HEK293 (cell line): ENCODE data around the gene MSI2.
A peak's percentile ranks its signal among the peaks of the same experiment; 100 is the strongest.

Source experiments
- KLF16 ChIP-seq: fragments of 450-650 bp; formaldehyde crosslinking; IDR thresholded peaks from 2 replicates; pipeline ENCODE4 v1.5.1; 2017; ENCODE audit warnings: missing biosample characterization, missing genetic modification characterization
- OVOL3 ChIP-seq: fragments of 450-650 bp; formaldehyde crosslinking; IDR thresholded peaks from 2 replicates; pipeline ENCODE4 v1.5.1; 2016; ENCODE audit warnings: missing biosample characterization, missing genetic modification characterization
- RBAK ChIP-seq: fragments of 450-650 bp; formaldehyde crosslinking; IDR thresholded peaks from 2 replicates; pipeline ENCODE4 v1.5.1; 2016; ENCODE audit warnings: missing biosample characterization, missing genetic modification characterization
- SP7 ChIP-seq: fragments of 450-650 bp; formaldehyde crosslinking; IDR thresholded peaks from 2 replicates; pipeline ENCODE4 v1.5.1; 2016; ENCODE audit warnings: missing biosample characterization, missing genetic modification characterization
- TCF7L2 ChIP-seq: IDR thresholded peaks from 2 replicates; pipeline ENCODE4 v1.6.1; 2011; ENCODE audit warnings: low read depth, mild to moderate bottlenecking, inconsistent platforms, low read length, moderate library complexity, borderline replicate concordance
- WT1 ChIP-seq: fragments of 450-650 bp; formaldehyde crosslinking; IDR thresholded peaks from 2 replicates; pipeline ENCODE4 v1.5.1; 2016; ENCODE audit warnings: missing biosample characterization, missing genetic modification characterization
- YY1 ChIP-seq: fragments of 450-650 bp; formaldehyde crosslinking; IDR thresholded peaks from 2 replicates; pipeline ENCODE4 v1.5.1; 2018; ENCODE audit warnings: missing biosample characterization, missing genetic modification characterization
- ZBTB21 ChIP-seq: fragments of 450-650 bp; formaldehyde crosslinking; IDR thresholded peaks from 2 replicates; pipeline ENCODE4 v1.5.1; 2017; ENCODE audit warnings: missing biosample characterization, missing genetic modification characterization
- ZBTB48 ChIP-seq: fragments of 450-650 bp; formaldehyde crosslinking; IDR thresholded peaks from 2 replicates; pipeline ENCODE4 v1.5.1; 2016; ENCODE audit warnings: missing biosample characterization, missing genetic modification characterization
- ZFP41 ChIP-seq: fragments of 450-650 bp; formaldehyde crosslinking; IDR thresholded peaks from 2 replicates; pipeline ENCODE4 v1.5.1; 2016; ENCODE audit warnings: missing biosample characterization, missing genetic modification characterization, borderline replicate concordance
- ZNF16 ChIP-seq: fragments of 450-650 bp; formaldehyde crosslinking; IDR thresholded peaks from 2 replicates; pipeline ENCODE4 v1.5.1; 2016; ENCODE audit warnings: low read depth, missing biosample characterization, missing genetic modification characterization
- ZNF48 ChIP-seq: fragments of 450-650 bp; formaldehyde crosslinking; IDR thresholded peaks from 2 replicates; pipeline ENCODE4 v1.5.1; 2016; ENCODE audit warnings: missing biosample characterization, missing genetic modification characterization
- ZNF501 ChIP-seq: fragments of 450-650 bp; formaldehyde crosslinking; IDR thresholded peaks from 2 replicates; pipeline ENCODE4 v1.5.1; 2016; ENCODE audit warnings: missing biosample characterization, missing genetic modification characterization
- ZNF549 ChIP-seq: fragments of 450-650 bp; IDR thresholded peaks from 2 replicates; pipeline ENCODE4 v1.5.1; 2018; ENCODE audit warnings: missing biosample characterization, missing genetic modification characterization, mild to moderate bottlenecking, inconsistent platforms, moderate library complexity
- ZNF621 ChIP-seq: fragments of 450-650 bp; formaldehyde crosslinking; IDR thresholded peaks from 2 replicates; pipeline ENCODE4 v1.5.1; 2017; ENCODE audit warnings: missing biosample characterization, missing genetic modification characterization
- ZNF626 ChIP-seq: fragments of 450-650 bp; sonication (Bioruptor Pico); formaldehyde crosslinking; IDR thresholded peaks from 2 replicates; pipeline ENCODE4 v1.5.1; 2018; ENCODE audit warnings: missing biosample characterization, missing genetic modification characterization, inconsistent platforms
- ZNF629 ChIP-seq: fragments of 450-650 bp; formaldehyde crosslinking; IDR thresholded peaks from 2 replicates; pipeline ENCODE4 v1.5.1; 2017; ENCODE audit warnings: missing biosample characterization, missing genetic modification characterization
- ZSCAN16 ChIP-seq: fragments of 450-650 bp; formaldehyde crosslinking; IDR thresholded peaks from 2 replicates; pipeline ENCODE4 v1.5.1; 2016; ENCODE audit warnings: missing biosample characterization, missing genetic modification characterization
- TF ChIP-seq, protein P1 (sequence below): fragments of 450-650 bp; formaldehyde crosslinking; IDR thresholded peaks from 2 replicates; pipeline ENCODE4 v1.5.1; 2017; ENCODE audit warnings: missing biosample characterization, missing genetic modification characterization
- TF ChIP-seq, protein P2 (sequence below): fragments of 450-650 bp; formaldehyde crosslinking; IDR thresholded peaks from 2 replicates; pipeline ENCODE4 v1.5.1; 2016; ENCODE audit warnings: missing biosample characterization, missing genetic modification characterization
- TF ChIP-seq, protein P3 (sequence below): fragments of 450-650 bp; formaldehyde crosslinking; IDR thresholded peaks from 2 replicates; pipeline ENCODE4 v1.5.1; 2017; ENCODE audit warnings: missing biosample characterization, missing genetic modification characterization
- TF ChIP-seq, protein P4 (sequence below): fragments of 450-650 bp; formaldehyde crosslinking; IDR thresholded peaks from 2 replicates; pipeline ENCODE4 v1.5.1; 2016; ENCODE audit warnings: missing biosample characterization, missing genetic modification characterization
- TF ChIP-seq, protein P5 (sequence below): fragments of 450-650 bp; formaldehyde crosslinking; IDR thresholded peaks from 2 replicates; pipeline ENCODE4 v1.5.1; 2016; ENCODE audit warnings: missing biosample characterization, missing genetic modification characterization, low read depth
- TF ChIP-seq, protein P6 (sequence below): fragments of 450-650 bp; formaldehyde crosslinking; conservative IDR thresholded peaks from 2 replicates; pipeline ENCODE4 v1.5.1; 2016; ENCODE audit warnings: low read depth, missing biosample characterization, missing genetic modification characterization
- TF ChIP-seq, protein P7 (sequence below): fragments of 450-650 bp; formaldehyde crosslinking; IDR thresholded peaks from 2 replicates; pipeline ENCODE4 v1.5.1; 2016; ENCODE audit warnings: missing biosample characterization, missing genetic modification characterization
- TF ChIP-seq, protein P8 (sequence below): fragments of 450-650 bp; formaldehyde crosslinking; IDR thresholded peaks from 2 replicates; pipeline ENCODE4 v1.5.1; 2016; ENCODE audit warnings: missing biosample characterization, missing genetic modification characterization

Gene MSI2

DNA sequence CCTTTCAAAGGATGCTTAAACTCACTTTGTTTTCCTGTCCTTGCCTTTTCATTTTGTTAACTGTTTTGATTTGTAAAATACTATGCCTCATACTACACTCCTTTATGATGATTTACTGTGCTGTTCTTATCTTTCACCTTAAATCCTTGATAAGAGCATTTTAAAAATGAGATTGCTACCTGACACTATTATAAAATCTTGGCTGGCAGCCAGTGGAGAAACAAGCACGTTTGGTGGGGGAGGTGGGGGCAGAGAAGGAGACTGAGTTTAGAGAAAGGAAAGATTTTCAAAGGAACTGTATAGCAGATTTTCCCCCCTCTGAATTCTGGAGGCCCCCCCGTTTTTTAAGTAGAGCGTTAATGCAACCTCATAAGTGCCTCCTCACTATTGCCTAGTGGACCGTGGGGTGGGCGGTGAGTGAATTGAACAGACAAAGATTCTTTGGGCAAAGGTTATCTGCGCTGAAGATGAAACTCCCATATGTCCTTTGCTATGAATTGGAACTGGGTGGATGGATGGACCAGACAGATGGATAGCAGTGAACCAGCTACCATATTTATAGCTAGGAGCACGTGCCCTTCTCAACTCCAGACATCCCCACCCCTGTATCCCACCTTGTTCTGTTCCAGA lies 288.6 kb downstream of the MSI2 start (continued):
- TF ChIP-seq, protein P1, sequence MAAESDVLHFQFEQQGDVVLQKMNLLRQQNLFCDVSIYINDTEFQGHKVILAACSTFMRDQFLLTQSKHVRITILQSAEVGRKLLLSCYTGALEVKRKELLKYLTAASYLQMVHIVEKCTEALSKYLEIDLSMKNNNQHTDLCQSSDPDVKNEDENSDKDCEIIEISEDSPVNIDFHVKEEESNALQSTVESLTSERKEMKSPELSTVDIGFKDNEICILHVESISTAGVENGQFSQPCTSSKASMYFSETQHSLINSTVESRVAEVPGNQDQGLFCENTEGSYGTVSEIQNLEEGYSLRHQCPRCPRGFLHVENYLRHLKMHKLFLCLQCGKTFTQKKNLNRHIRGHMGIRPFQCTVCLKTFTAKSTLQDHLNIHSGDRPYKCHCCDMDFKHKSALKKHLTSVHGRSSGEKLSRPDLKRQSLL (tag by site-specific recombination): no peak
- TF ChIP-seq ZNF621 (no peak), ZNF48 (no peak), ZBTB48 (tag by site-specific recombination) (no peak), WT1 (peak; percentile 91), ZFP41 (tag by site-specific recombination) (no peak), ZSCAN16 (tag by site-specific recombination) (no peak), SP7 (tag by site-specific recombination) (peak; percentile 83), ZNF501 (tag by site-specific recombination) (no peak), ZNF629 (tag by site-specific recombination) (peak; percentile 78), OVOL3 (tag by site-specific recombination) (peak; percentile 78), ZNF549 (no peak), RBAK (tag by site-specific recombination) (no peak), ZNF16 (tag by site-specific recombination) (no peak), YY1 (tag by site-specific recombination) (no peak), ZNF626 (tag by site-specific recombination) (no peak), KLF16 (peak; percentile 65), TCF7L2 (peak; percentile 37; the same call in 1 of the 2 replicates), ZBTB21 (no peak)
- TF ChIP-seq, protein P2, sequence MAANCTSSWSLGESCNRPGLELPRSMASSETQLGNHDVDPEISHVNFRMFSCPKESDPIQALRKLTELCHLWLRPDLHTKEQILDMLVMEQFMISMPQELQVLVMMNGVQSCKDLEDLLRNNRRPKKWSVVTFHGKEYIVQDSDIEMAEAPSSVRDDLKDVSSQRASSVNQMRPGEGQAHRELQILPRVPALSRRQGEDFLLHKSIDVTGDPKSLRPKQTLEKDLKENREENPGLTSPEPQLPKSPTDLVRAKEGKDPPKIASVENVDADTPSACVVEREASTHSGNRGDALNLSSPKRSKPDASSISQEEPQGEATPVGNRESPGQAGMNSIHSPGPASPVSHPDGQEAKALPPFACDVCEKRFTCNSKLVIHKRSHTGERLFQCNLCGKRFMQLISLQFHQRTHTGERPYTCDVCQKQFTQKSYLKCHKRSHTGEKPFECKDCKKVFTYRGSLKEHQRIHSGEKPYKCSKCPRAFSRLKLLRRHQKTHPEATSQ: no peak
- TF ChIP-seq, protein P3, sequence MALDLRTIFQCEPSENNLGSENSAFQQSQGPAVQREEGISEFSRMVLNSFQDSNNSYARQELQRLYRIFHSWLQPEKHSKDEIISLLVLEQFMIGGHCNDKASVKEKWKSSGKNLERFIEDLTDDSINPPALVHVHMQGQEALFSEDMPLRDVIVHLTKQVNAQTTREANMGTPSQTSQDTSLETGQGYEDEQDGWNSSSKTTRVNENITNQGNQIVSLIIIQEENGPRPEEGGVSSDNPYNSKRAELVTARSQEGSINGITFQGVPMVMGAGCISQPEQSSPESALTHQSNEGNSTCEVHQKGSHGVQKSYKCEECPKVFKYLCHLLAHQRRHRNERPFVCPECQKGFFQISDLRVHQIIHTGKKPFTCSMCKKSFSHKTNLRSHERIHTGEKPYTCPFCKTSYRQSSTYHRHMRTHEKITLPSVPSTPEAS (tag by site-specific recombination): no peak
- TF ChIP-seq, protein P4, sequence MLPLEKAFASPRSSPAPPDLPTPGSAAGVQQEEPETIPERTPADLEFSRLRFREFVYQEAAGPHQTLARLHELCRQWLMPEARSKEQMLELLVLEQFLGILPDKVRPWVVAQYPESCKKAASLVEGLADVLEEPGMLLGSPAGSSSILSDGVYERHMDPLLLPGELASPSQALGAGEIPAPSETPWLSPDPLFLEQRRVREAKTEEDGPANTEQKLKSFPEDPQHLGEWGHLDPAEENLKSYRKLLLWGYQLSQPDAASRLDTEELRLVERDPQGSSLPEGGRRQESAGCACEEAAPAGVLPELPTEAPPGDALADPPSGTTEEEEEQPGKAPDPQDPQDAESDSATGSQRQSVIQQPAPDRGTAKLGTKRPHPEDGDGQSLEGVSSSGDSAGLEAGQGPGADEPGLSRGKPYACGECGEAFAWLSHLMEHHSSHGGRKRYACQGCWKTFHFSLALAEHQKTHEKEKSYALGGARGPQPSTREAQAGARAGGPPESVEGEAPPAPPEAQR: no peak
- TF ChIP-seq, protein P5, sequence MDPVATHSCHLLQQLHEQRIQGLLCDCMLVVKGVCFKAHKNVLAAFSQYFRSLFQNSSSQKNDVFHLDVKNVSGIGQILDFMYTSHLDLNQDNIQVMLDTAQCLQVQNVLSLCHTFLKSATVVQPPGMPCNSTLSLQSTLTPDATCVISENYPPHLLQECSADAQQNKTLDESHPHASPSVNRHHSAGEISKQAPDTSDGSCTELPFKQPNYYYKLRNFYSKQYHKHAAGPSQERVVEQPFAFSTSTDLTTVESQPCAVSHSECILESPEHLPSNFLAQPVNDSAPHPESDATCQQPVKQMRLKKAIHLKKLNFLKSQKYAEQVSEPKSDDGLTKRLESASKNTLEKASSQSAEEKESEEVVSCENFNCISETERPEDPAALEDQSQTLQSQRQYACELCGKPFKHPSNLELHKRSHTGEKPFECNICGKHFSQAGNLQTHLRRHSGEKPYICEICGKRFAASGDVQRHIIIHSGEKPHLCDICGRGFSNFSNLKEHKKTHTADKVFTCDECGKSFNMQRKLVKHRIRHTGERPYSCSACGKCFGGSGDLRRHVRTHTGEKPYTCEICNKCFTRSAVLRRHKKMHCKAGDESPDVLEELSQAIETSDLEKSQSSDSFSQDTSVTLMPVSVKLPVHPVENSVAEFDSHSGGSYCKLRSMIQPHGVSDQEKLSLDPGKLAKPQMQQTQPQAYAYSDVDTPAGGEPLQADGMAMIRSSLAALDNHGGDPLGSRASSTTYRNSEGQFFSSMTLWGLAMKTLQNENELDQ (tag by site-specific recombination): no peak
- TF ChIP-seq, protein P6, sequence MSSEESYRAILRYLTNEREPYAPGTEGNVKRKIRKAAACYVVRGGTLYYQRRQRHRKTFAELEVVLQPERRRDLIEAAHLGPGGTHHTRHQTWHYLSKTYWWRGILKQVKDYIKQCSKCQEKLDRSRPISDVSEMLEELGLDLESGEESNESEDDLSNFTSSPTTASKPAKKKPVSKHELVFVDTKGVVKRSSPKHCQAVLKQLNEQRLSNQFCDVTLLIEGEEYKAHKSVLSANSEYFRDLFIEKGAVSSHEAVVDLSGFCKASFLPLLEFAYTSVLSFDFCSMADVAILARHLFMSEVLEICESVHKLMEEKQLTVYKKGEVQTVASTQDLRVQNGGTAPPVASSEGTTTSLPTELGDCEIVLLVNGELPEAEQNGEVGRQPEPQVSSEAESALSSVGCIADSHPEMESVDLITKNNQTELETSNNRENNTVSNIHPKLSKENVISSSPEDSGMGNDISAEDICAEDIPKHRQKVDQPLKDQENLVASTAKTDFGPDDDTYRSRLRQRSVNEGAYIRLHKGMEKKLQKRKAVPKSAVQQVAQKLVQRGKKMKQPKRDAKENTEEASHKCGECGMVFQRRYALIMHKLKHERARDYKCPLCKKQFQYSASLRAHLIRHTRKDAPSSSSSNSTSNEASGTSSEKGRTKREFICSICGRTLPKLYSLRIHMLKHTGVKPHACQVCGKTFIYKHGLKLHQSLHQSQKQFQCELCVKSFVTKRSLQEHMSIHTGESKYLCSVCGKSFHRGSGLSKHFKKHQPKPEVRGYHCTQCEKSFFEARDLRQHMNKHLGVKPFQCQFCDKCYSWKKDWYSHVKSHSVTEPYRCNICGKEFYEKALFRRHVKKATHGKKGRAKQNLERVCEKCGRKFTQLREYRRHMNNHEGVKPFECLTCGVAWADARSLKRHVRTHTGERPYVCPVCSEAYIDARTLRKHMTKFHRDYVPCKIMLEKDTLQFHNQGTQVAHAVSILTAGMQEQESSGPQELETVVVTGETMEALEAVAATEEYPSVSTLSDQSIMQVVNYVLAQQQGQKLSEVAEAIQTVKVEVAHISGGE (tag by site-specific recombination): no peak
- TF ChIP-seq, protein P7, sequence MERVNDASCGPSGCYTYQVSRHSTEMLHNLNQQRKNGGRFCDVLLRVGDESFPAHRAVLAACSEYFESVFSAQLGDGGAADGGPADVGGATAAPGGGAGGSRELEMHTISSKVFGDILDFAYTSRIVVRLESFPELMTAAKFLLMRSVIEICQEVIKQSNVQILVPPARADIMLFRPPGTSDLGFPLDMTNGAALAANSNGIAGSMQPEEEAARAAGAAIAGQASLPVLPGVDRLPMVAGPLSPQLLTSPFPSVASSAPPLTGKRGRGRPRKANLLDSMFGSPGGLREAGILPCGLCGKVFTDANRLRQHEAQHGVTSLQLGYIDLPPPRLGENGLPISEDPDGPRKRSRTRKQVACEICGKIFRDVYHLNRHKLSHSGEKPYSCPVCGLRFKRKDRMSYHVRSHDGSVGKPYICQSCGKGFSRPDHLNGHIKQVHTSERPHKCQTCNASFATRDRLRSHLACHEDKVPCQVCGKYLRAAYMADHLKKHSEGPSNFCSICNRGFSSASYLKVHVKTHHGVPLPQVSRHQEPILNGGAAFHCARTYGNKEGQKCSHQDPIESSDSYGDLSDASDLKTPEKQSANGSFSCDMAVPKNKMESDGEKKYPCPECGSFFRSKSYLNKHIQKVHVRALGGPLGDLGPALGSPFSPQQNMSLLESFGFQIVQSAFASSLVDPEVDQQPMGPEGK: peak; percentile 79
- TF ChIP-seq, protein P8, sequence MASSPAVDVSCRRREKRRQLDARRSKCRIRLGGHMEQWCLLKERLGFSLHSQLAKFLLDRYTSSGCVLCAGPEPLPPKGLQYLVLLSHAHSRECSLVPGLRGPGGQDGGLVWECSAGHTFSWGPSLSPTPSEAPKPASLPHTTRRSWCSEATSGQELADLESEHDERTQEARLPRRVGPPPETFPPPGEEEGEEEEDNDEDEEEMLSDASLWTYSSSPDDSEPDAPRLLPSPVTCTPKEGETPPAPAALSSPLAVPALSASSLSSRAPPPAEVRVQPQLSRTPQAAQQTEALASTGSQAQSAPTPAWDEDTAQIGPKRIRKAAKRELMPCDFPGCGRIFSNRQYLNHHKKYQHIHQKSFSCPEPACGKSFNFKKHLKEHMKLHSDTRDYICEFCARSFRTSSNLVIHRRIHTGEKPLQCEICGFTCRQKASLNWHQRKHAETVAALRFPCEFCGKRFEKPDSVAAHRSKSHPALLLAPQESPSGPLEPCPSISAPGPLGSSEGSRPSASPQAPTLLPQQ: no peak
